ENCODE results near the gene TARBP2.

The TARBP2 gene

DNA sequence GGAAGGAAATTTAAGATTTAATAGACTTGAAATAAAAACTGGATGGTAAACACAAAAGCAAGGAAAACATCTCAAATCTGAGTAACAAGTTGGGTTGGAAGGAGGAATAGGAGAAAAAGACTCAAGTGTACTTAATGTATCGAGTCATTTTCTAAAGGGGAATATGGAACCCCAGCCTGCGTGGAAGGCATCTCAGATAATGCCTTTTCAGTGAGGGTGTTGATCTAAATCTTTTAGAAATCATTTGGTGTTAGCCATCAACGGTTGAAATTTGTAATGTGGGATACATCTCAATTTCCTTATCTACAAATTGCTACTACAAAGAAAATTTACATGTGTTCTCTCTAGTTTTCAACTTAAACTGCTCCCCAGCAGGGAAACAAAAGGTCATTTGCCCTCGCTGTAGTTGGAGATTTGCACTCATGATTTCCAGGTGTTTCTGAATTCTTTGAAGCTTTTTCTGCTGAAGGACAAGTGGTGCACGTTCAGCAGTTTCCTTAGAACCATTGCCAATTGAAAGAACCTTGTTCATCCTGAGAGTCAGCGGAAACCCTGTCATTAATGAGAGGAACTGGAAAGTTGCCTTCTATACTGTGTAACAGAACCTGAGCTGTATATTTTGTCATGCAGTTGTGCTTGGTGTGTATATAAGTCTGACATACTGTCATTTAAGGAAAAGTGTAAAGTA is 47.0 kb upstream of the TARBP2 start:
- peaks cover 39% of the 10 kb centered on the region for H4K20me1 ChIP-seq (ENCODE audit: control insufficient read depth, insufficient read depth, low read depth, low read length)

DNA sequence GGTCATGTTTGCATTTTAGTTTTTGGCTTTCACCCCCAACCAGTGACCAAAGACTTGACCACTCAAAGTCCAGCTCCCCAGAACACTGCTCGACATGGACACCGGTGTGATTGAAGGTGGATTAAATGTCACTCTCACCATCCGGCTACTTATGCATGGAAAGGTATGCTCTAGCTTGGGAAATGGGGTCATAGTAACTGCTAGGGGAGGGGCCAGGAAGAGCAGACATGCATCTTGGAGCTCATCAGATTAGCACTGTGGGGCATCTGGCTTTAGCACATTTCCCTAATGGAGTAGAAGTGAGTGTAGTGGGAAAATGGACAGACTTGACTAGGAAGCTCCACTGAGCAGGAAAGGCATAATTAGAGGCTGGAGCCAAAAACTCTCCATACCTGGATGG is 46.4 kb upstream of the TARBP2 start:
- H3K9me2 ChIP-seq (replicated peaks; ENCODE audit: control insufficient read depth, low read length): no peaks in the 10 kb centered on the region
- peaks cover 31% of the 10 kb centered on the region for H3F3A ChIP-seq (ENCODE audit: control insufficient read depth, insufficient read depth)
- peaks cover 31% of the 10 kb centered on the region for H3K4me1 ChIP-seq (ENCODE audit: control insufficient read depth, low read length)
- no peak overlapping the region for H3K27ac ChIP-seq (ENCODE audit: low read depth, low read length)
- H3K79me2 ChIP-seq (ENCODE audit: control insufficient read depth, low read length): peaks cover 74% of the 10 kb centered on the region
- TF ChIP-seq, protein P1, sequence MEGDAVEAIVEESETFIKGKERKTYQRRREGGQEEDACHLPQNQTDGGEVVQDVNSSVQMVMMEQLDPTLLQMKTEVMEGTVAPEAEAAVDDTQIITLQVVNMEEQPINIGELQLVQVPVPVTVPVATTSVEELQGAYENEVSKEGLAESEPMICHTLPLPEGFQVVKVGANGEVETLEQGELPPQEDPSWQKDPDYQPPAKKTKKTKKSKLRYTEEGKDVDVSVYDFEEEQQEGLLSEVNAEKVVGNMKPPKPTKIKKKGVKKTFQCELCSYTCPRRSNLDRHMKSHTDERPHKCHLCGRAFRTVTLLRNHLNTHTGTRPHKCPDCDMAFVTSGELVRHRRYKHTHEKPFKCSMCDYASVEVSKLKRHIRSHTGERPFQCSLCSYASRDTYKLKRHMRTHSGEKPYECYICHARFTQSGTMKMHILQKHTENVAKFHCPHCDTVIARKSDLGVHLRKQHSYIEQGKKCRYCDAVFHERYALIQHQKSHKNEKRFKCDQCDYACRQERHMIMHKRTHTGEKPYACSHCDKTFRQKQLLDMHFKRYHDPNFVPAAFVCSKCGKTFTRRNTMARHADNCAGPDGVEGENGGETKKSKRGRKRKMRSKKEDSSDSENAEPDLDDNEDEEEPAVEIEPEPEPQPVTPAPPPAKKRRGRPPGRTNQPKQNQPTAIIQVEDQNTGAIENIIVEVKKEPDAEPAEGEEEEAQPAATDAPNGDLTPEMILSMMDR (IDR thresholded peaks at IDR 0.05; ENCODE audit: low read depth, low read length, poor library complexity, severe bottlenecking): no peak
- TF ChIP-seq EZH2phosphoT487 (IDR thresholded peaks at IDR 0.05; ENCODE audit: borderline replicate concordance, low read length): no peak
- H4K20me1 ChIP-seq (ENCODE audit: control insufficient read depth, insufficient read depth, low read depth, low read length): peaks cover 40% of the 10 kb centered on the region
- peak overlapping the region; percentile 87 for H3K4me2 ChIP-seq (ENCODE audit: low read length)
- no peak overlapping the region for H3K4me3 ChIP-seq (ENCODE audit: low read length)
- H3K27me3 ChIP-seq (ENCODE audit: control insufficient read depth, low read length): no peaks in the 10 kb centered on the region
- no peaks in the 10 kb centered on the region for H3K9me3 ChIP-seq (ENCODE audit: control insufficient read depth, insufficient read depth, low read length)
- H3K36me3 ChIP-seq (ENCODE audit: control insufficient read depth, low read length): peaks cover 76% of the 10 kb centered on the region

More for the DNA sequence above, 47.0 kb upstream of the TARBP2 start:
- Histone ChIP-seq H3K79me2 (ENCODE audit: control insufficient read depth, low read length) (peaks cover 68% of the 10 kb centered on the region), H3F3A (ENCODE audit: control insufficient read depth, insufficient read depth) (peaks cover 30% of the 10 kb centered on the region), H3K9me2 (replicated peaks; ENCODE audit: control insufficient read depth, low read length) (no peaks in the 10 kb centered on the region), H3K27me3 (ENCODE audit: control insufficient read depth, low read length) (no peaks in the 10 kb centered on the region), H3K4me2 (ENCODE audit: low read length) (peak overlapping the region; percentile 87), H3K4me3 (ENCODE audit: low read length) (peak overlapping the region; percentile 99), H3K36me3 (ENCODE audit: control insufficient read depth, low read length) (peaks cover 70% of the 10 kb centered on the region), H3K9me3 (ENCODE audit: control insufficient read depth, insufficient read depth, low read length) (no peaks in the 10 kb centered on the region), H3K4me1 (ENCODE audit: control insufficient read depth, low read length) (peaks cover 30% of the 10 kb centered on the region), H3K27ac (ENCODE audit: low read depth, low read length) (no peak overlapping the region)
- TF ChIP-seq, protein P1 (IDR thresholded peaks at IDR 0.05; ENCODE audit: low read depth, low read length, poor library complexity, severe bottlenecking): no peak
- TF ChIP-seq EZH2phosphoT487 (IDR thresholded peaks at IDR 0.05; ENCODE audit: borderline replicate concordance, low read length): no peak

DNA sequence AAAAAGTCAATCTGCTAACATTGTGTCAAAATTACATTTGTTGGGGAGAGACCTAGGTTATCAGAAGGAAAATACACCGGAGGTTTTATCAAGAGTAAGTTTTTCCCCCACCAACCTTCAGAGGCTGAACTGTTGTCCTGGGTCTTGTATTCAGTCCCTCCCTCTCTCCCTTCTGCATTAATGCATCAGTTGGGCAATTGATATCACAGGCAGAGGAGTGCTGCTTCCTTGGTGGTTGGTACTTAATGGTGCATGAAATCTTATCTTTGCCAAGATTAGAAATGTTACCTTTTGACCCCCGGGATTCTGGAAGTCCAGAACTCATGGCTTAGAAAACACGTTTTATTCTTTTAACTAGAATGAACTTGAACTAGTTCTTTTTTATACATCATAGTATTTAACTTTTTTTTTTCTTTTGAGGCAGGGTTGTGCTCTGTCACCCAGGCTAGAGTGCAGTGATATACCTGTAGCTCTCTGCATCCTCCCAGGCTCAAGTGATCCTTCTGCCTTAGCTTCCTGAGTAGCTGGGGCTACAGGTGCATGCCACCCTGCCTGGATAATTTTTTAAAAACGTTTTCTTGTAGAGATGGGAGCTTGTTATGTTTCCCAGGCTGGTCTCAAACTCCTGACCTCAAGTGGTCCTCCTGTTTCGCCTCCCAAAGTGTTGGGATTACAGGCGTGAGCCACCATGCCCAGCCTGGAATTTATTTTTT is 44.3 kb upstream of the TARBP2 start:
- Histone ChIP-seq H3K27ac (ENCODE audit: low read depth, low read length) (no peak overlapping the region), H3F3A (ENCODE audit: control insufficient read depth, insufficient read depth) (peaks cover 29% of the 10 kb centered on the region), H3K27me3 (ENCODE audit: control insufficient read depth, low read length) (no peaks in the 10 kb centered on the region), H4K20me1 (ENCODE audit: control insufficient read depth, insufficient read depth, low read depth, low read length) (peaks cover 45% of the 10 kb centered on the region), H3K36me3 (ENCODE audit: control insufficient read depth, low read length) (peaks cover 97% of the 10 kb centered on the region), H3K9me3 (ENCODE audit: control insufficient read depth, insufficient read depth, low read length) (no peaks in the 10 kb centered on the region), H3K4me2 (ENCODE audit: low read length) (no peak overlapping the region), H3K4me1 (ENCODE audit: control insufficient read depth, low read length) (peaks cover 23% of the 10 kb centered on the region), H3K79me2 (ENCODE audit: control insufficient read depth, low read length) (peaks cover 96% of the 10 kb centered on the region), H3K4me3 (ENCODE audit: low read length) (no peak overlapping the region), H3K9me2 (replicated peaks; ENCODE audit: control insufficient read depth, low read length) (no peaks in the 10 kb centered on the region)
- TF ChIP-seq, protein P1 (IDR thresholded peaks at IDR 0.05; ENCODE audit: low read depth, low read length, poor library complexity, severe bottlenecking): no peak
- no peak for TF ChIP-seq EZH2phosphoT487 (IDR thresholded peaks at IDR 0.05; ENCODE audit: borderline replicate concordance, low read length)

Data from DOHH2 (cell line).